Progenitor cell of endocrine pancreas (in vitro differentiated cells): ENCODE data around the gene TACR1. TPM values are rescaled to one million over a fixed set of nuclear protein-coding genes. Genes with fewer than 3 reads are reported as not detected.

Source experiments
- DNase-seq: peaks from one replicate; pipeline ENCODE4 v3.0.0; 2021; ENCODE audit warnings: low spot score; ENCODE audit not compliant: unreplicated experiment
- H3K27ac Mint-ChIP-seq: 2 replicates; pipeline ENCODE4 v1.8.0; 2021; ENCODE audit warnings: mild to moderate bottlenecking, moderate library complexity, mixed read lengths
- H3K27me3 Mint-ChIP-seq: 2 replicates; pipeline ENCODE4 v1.8.0; 2021; ENCODE audit warnings: mixed read lengths
- H3K36me3 Mint-ChIP-seq: 2 replicates; pipeline ENCODE4 v1.8.0; 2022; ENCODE audit warnings: mixed read lengths; ENCODE audit not compliant: insufficient read depth
- H3K4me1 Mint-ChIP-seq: 2 replicates; pipeline ENCODE4 v1.8.0; 2021; ENCODE audit warnings: low read depth, mixed read lengths
- H3K4me3 Mint-ChIP-seq: 2 replicates; pipeline ENCODE4 v1.8.0; 2021; ENCODE audit warnings: low read depth, mild to moderate bottlenecking, moderate library complexity, mixed read lengths
- H3K9me3 Mint-ChIP-seq: 2 replicates; pipeline ENCODE4 v1.8.0; 2021; ENCODE audit warnings: low read depth, mixed read lengths
- CTCF ChIP-seq: fragments of 200-600 bp; sonication (generic); IDR thresholded peaks from one replicate; pipeline ENCODE4 v1.5.0; 2021; ENCODE audit warnings: antibody characterized with exemption, mild to moderate bottlenecking; ENCODE audit not compliant: unreplicated experiment
- total RNA-seq: library from RNA; stranded (reverse); gene quantifications from 2 replicates; pipeline ENCODE4 v1.2.1, GENCODE V29; 2021

The TACR1 gene
- total RNA-seq, 1 donor from 2014 or later: 0.55 TPM

- Mint-ChIP-seq H3K4me1 (peaks cover 2% of the 10 kb centered on the region), H3K9me3 (peaks cover 17% of the 10 kb centered on the region), H3K36me3 (peaks cover 1% of the 10 kb centered on the region), H3K27ac (no peak overlapping the region), H3K27me3 (no peaks in the 10 kb centered on the region), H3K4me3 (no peak overlapping the region)
- no peak for TF ChIP-seq CTCF
- DNase-seq: no peak
Observed at GRCh38 chr2:75238670-75239330, 39.5 kb upstream of the TACR1 start.

- no peak for DNase-seq
- TF ChIP-seq CTCF: no peak
- no peaks in the 10 kb centered on the region for H3K36me3 Mint-ChIP-seq
- peaks cover 6% of the 10 kb centered on the region for H3K9me3 Mint-ChIP-seq
- no peak overlapping the region for H3K27ac Mint-ChIP-seq
- H3K27me3 Mint-ChIP-seq: no peaks in the 10 kb centered on the region
- H3K4me1 Mint-ChIP-seq: peaks cover 2% of the 10 kb centered on the region
- no peak overlapping the region for H3K4me3 Mint-ChIP-seq
Observed at GRCh38 chr2:75237296-75237695, 38.0 kb upstream of the TACR1 start.

GRCh38 chr2:75233965-75234364 is 34.6 kb upstream of the TACR1 start:
- DNase-seq: no peak
- H3K27ac Mint-ChIP-seq: no peak overlapping the region
- H3K4me1 Mint-ChIP-seq: peaks cover 1% of the 10 kb centered on the region
- no peaks in the 10 kb centered on the region for H3K9me3 Mint-ChIP-seq
- no peaks in the 10 kb centered on the region for H3K27me3 Mint-ChIP-seq
- H3K4me3 Mint-ChIP-seq: no peak overlapping the region
- TF ChIP-seq CTCF: no peak
- H3K36me3 Mint-ChIP-seq: no peaks in the 10 kb centered on the region

GRCh38 chr2:75226617-75227016 is 27.3 kb upstream of the TACR1 start:
- no peaks in the 10 kb centered on the region for H3K27me3 Mint-ChIP-seq
- no peaks in the 10 kb centered on the region for H3K9me3 Mint-ChIP-seq
- H3K4me1 Mint-ChIP-seq: peaks cover 4% of the 10 kb centered on the region
- H3K36me3 Mint-ChIP-seq: no peaks in the 10 kb centered on the region
- no peak for DNase-seq
- H3K4me3 Mint-ChIP-seq: no peak overlapping the region
- TF ChIP-seq CTCF: no peak
- no peak overlapping the region for H3K27ac Mint-ChIP-seq

GRCh38 chr2:75226099-75226498 is 26.8 kb upstream of the TACR1 start:
- Mint-ChIP-seq H3K36me3 (no peaks in the 10 kb centered on the region), H3K9me3 (no peaks in the 10 kb centered on the region), H3K27me3 (no peaks in the 10 kb centered on the region), H3K4me3 (no peak overlapping the region), H3K4me1 (peaks cover 3% of the 10 kb centered on the region), H3K27ac (no peak overlapping the region)
- no peak for TF ChIP-seq CTCF
- no peak for DNase-seq
